Mesenchymal stem cell (in vitro differentiated cells and primary cell): ENCODE data around the gene CEBPZ.

Experiments
- DNase-seq: peaks from one replicate; pipeline ENCODE4 v3.0.0-alpha.2; 2013
- H2AFZ ChIP-seq: one replicate; pipeline ENCODE4 v1.6.1; 2013; ENCODE audit warnings: low read depth, mild to moderate bottlenecking, control low read depth, inconsistent platforms, low read length, moderate library complexity
- H2AK5ac ChIP-seq: 2 replicates; pipeline ENCODE4 v1.6.1; 2013; ENCODE audit warnings: low read length, moderate library complexity, mild to moderate bottlenecking, inconsistent platforms; ENCODE audit not compliant: severe bottlenecking
- H2BK120ac ChIP-seq: one replicate; pipeline ENCODE4 v1.6.1; 2013; ENCODE audit warnings: low read depth, mild to moderate bottlenecking, inconsistent platforms, low read length, moderate library complexity
- H2BK12ac ChIP-seq, 2 experiments: one replicate each; pipeline ENCODE4 v1.6.1; 2013; ENCODE audit warnings: inconsistent platforms in 2 of 2, low read length in 2 of 2, mild to moderate bottlenecking in 2 of 2, moderate library complexity in 2 of 2, control low read depth in 1 of 2
- H2BK15ac ChIP-seq: one replicate; pipeline ENCODE4 v1.6.1; 2013; ENCODE audit warnings: mild to moderate bottlenecking, low read depth, inconsistent platforms; ENCODE audit not compliant: poor library complexity, severe bottlenecking
- H2BK5ac ChIP-seq: 2 replicates; pipeline ENCODE4 v1.6.1; 2013; ENCODE audit warnings: low read depth, mild to moderate bottlenecking, low read length, control low read depth, inconsistent platforms; ENCODE audit not compliant: poor library complexity, severe bottlenecking
- H3K14ac ChIP-seq, 2 experiments: one replicate each; pipeline ENCODE4 v1.6.1; 2013; ENCODE audit warnings: inconsistent platforms in 2 of 2, low read length in 2 of 2, control low read depth in 1 of 2, mild to moderate bottlenecking in 1 of 2, moderate library complexity in 1 of 2
- H3K18ac ChIP-seq, 2 experiments: one replicate each; pipeline ENCODE4 v1.6.1; 2013; ENCODE audit warnings: inconsistent platforms in 2 of 2, low read length in 2 of 2, control low read depth in 1 of 2, low read depth in 1 of 2, mild to moderate bottlenecking in 1 of 2
- H3K23ac ChIP-seq, 2 experiments: one replicate each; pipeline ENCODE4 v1.6.1; 2013; ENCODE audit warnings: inconsistent platforms in 2 of 2, low read length in 2 of 2, mild to moderate bottlenecking in 2 of 2, moderate library complexity in 2 of 2, control low read depth in 1 of 2
- H3K27ac ChIP-seq: 2 replicates; pipeline ENCODE4 v1.5.1; 2013; ENCODE audit warnings: mild to moderate bottlenecking, moderate library complexity, low read length, control low read depth, inconsistent platforms; ENCODE audit not compliant: poor library complexity, severe bottlenecking
- H3K27me3 ChIP-seq, 2 experiments: 2 replicates each; pipeline versions ENCODE4 v1.6.1 to v1.7.0; 2013; ENCODE audit warnings: low read length in 2 of 2, mild to moderate bottlenecking in 2 of 2, moderate library complexity in 2 of 2, control low read depth in 1 of 2, inconsistent platforms in 1 of 2; ENCODE audit not compliant: control insufficient read depth in 1 of 2, insufficient read depth in 1 of 2
- H3K36me3 ChIP-seq, 2 experiments: 2 replicates each; pipeline versions ENCODE4 v1.6.1 to v1.7.0; 2013; ENCODE audit warnings: low read length in 2 of 2, control low read depth in 1 of 2, inconsistent platforms in 1 of 2, low read depth in 1 of 2, mild to moderate bottlenecking in 1 of 2; ENCODE audit not compliant: insufficient read depth in 2 of 2, control insufficient read depth in 1 of 2
- H3K4ac ChIP-seq, 2 experiments: one replicate each; pipeline ENCODE4 v1.6.1; 2013; ENCODE audit warnings: inconsistent platforms in 2 of 2, low read length in 2 of 2, mild to moderate bottlenecking in 2 of 2, moderate library complexity in 2 of 2, control low read depth in 1 of 2, low read depth in 1 of 2
- H3K4me1 ChIP-seq: 2 replicates; pipeline ENCODE4 v1.6.1; 2013; ENCODE audit warnings: low read depth, low read length, control low read depth; ENCODE audit not compliant: control insufficient read depth, insufficient read depth
- H3K4me2 ChIP-seq: 2 replicates; pipeline ENCODE4 v1.6.1; 2013; ENCODE audit warnings: low read length, mild to moderate bottlenecking, inconsistent platforms; ENCODE audit not compliant: poor library complexity, severe bottlenecking
- H3K4me3 ChIP-seq, 2 experiments: 2 replicates each; pipeline versions ENCODE4 v1.5.1 to v1.7.0; 2013; ENCODE audit warnings: low read length in 2 of 2, mild to moderate bottlenecking in 2 of 2, control low read depth in 1 of 2, low read depth in 1 of 2; ENCODE audit not compliant: insufficient read depth in 1 of 2
- H3K79me1 ChIP-seq: replicated peaks from 2 replicates; pipeline ENCODE4 v1.6.1; 2013; ENCODE audit warnings: mild to moderate bottlenecking, control low read depth, low read length, inconsistent platforms; ENCODE audit not compliant: poor library complexity, severe bottlenecking
- H3K9ac ChIP-seq: 2 replicates; pipeline ENCODE4 v1.7.0; 2013; ENCODE audit warnings: mild to moderate bottlenecking, low read length, moderate library complexity
- H3K9me3 ChIP-seq: 2 replicates; pipeline ENCODE4 v1.7.0; 2013; ENCODE audit warnings: mild to moderate bottlenecking, low read length; ENCODE audit not compliant: control insufficient read depth
- H4K8ac ChIP-seq: one replicate; pipeline ENCODE4 v1.6.1; 2013; ENCODE audit warnings: inconsistent platforms, mild to moderate bottlenecking, low read length, moderate library complexity
- H4K91ac ChIP-seq: one replicate; pipeline ENCODE4 v1.6.1; 2013; ENCODE audit warnings: mild to moderate bottlenecking, low read length, inconsistent platforms
- WGBS: methylation state at CpG from one replicate; pipeline ENCODE4 v1.1.7; 2013; ENCODE audit warnings: mixed read lengths; 5-methylcytosine and 5-hydroxymethylcytosine counted together

Gene CEBPZ

DNA sequence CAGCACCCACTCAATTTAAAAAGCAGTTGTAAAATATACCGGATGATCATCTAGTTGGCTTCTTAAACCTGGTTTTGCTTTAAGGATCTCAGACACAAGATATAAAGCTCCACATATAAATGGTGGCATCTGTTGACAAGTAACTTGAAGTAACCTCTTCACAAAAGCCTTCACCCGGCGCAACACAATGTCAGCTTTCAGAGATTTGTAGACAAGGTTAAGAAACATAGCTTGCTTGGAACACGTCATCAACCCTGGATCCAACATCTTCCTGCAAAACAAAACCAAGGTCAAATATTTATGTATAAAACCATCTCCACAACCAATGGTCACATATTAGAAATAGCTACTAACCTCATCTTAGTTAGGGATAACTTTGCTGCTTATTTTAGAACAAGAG, 8.3 kb downstream of the CEBPZ start:
- Histone ChIP-seq H3K23ac (no peak overlapping the region), H3K18ac (no peak overlapping the region), H3K4me3 (no peak overlapping the region), H4K91ac (no peak overlapping the region), H3K14ac (no peak overlapping the region), H4K8ac (no peak overlapping the region), H3K9ac (no peak overlapping the region), H3K4me2 (no peak overlapping the region), H2BK15ac (no peak overlapping the region), H2BK120ac (no peak overlapping the region), H3K27me3 (no peaks in the 10 kb centered on the region), H3K36me3 (peaks cover 10 to 77% of the 10 kb centered on the region in 2 experiments), H3K4ac (no peak overlapping the region), H2AK5ac (no peak overlapping the region), H3K27ac (no peak overlapping the region), H2AFZ (no peak overlapping the region), H3K9me3 (no peaks in the 10 kb centered on the region), H2BK5ac (no peak overlapping the region), H3K79me1 (peaks cover 16% of the 10 kb centered on the region), H2BK12ac (no peak overlapping the region), H3K4me1 (no peaks in the 10 kb centered on the region)
- no peak for DNase-seq
- 97% methylated on average over 4 of the region's 4 CpGs for WGBS

DNA sequence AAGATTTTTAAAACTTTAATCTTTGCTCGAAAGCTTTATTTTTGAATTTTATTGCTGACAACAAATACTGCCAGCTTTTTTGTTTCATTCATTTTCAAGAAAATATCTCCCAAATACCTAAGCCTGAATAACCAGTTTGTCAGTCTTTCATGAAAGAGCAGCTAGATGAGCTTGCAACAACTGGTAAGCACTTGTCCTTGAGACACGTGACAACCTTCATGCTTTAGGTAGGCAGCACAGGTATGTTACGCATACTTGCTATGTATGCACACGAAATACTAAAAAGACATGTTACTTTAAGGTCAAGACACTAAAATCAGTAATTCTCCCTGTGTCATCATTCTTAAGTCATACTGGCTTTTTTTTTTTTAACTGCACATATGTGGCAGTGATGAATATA, 12.3 kb downstream of the CEBPZ start:
- DNase-seq = no peak
- Histone ChIP-seq H3K4me2 (no peak overlapping the region), H3K79me1 (peaks cover 16% of the 10 kb centered on the region), H2AK5ac (no peak overlapping the region), H3K23ac (no peak overlapping the region), H3K36me3 (peaks cover 11 to 90% of the 10 kb centered on the region in 2 experiments), H3K4ac (no peak overlapping the region), H2BK120ac (no peak overlapping the region), H2BK5ac (no peak overlapping the region), H3K27ac (no peak overlapping the region), H2AFZ (no peak overlapping the region), H4K8ac (no peak overlapping the region), H3K4me1 (no peaks in the 10 kb centered on the region), H3K4me3 (no peak overlapping the region), H3K18ac (no peak overlapping the region), H3K9ac (no peak overlapping the region), H3K27me3 (no peaks in the 10 kb centered on the region), H4K91ac (no peak overlapping the region), H2BK12ac (no peak overlapping the region), H2BK15ac (no peak overlapping the region), H3K14ac (no peak overlapping the region), H3K9me3 (no peaks in the 10 kb centered on the region)
- over 99% methylated on average over 4 of the region's 4 CpGs for WGBS

DNA sequence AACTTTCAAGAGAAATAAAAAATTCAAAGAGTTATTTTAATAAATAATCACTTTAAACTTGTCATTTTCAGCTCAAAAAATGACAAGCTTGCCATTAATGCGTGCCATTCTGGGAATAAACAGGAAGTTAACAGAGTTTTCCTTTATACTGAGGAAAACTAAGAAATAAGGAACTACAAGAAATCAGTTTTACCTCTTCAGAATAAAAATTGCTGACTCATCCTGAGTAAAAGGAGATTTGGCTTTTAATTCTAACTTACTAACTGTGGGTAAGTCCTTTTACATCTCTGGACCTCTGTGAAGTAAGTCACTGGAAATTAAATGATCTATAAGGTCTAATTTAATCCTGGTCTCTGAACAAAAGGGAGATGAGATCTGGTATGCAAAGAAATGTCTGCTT, 16.1 kb downstream of the CEBPZ start:
- WGBS = no CpG with 5 or more reads among the region's 1 CpG
- H2BK120ac ChIP-seq = no peak overlapping the region
- H3K18ac ChIP-seq = no peak overlapping the region

DNA sequence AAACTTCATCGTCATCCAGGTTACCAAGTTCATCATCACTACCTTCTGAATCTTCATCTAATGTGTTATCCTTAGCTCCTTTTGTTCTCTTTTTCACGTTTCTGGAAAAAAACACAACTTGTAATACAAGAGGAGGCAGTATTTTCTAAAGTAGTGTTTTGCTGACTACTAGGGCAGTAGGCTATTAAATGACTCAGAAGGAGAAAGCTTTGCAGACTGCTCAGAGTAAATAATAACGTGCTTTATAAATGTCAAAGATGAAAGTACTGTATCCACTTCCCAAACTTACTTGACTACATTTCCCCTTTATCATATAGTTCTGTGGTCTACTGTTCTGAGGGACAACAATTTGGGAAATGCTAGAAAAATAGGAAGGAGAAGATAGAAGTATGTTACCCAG, 19.5 kb downstream of the CEBPZ start:
- 93% methylated on average over 2 of the region's 3 CpGs for WGBS

More for the DNA sequence above, 16.1 kb downstream of the CEBPZ start:
- Histone ChIP-seq H3K27me3 (no peaks in the 10 kb centered on the region), H3K4me2 (no peak overlapping the region), H3K4ac (no peak overlapping the region), H3K9me3 (no peaks in the 10 kb centered on the region), H3K4me1 (peaks cover 2% of the 10 kb centered on the region), H4K91ac (no peak overlapping the region), H2AK5ac (no peak overlapping the region), H2BK15ac (no peak overlapping the region), H2AFZ (no peak overlapping the region), H2BK5ac (no peak overlapping the region), H3K36me3 (peaks cover 8 to 90% of the 10 kb centered on the region in 2 experiments), H3K14ac (no peak overlapping the region), H3K9ac (peak overlapping the region; percentile 55), H3K4me3 (no peak overlapping the region), H4K8ac (no peak overlapping the region), H2BK12ac (no peak overlapping the region), H3K27ac (no peak overlapping the region), H3K23ac (no peak overlapping the region), H3K79me1 (peaks cover 8% of the 10 kb centered on the region)
- DNase-seq = no peak

More for the DNA sequence above, 19.5 kb downstream of the CEBPZ start:
- Histone ChIP-seq H3K23ac (no peak overlapping the region), H2BK12ac (no peak overlapping the region), H3K4me1 (peaks cover 2% of the 10 kb centered on the region), H3K27ac (peak overlapping the region; percentile 72), H3K9ac (no peak overlapping the region), H3K9me3 (peaks cover 20% of the 10 kb centered on the region), H3K4me2 (no peak overlapping the region), H3K4ac (no peak overlapping the region), H2BK15ac (no peak overlapping the region), H3K4me3 (no peak overlapping the region), H3K18ac (no peak overlapping the region), H3K36me3 (peaks cover 5 to 97% of the 10 kb centered on the region in 2 experiments), H3K14ac (no peak overlapping the region), H2BK5ac (no peak overlapping the region), H2AFZ (no peak overlapping the region), H2BK120ac (no peak overlapping the region), H3K79me1 (peaks cover 5% of the 10 kb centered on the region), H2AK5ac (no peak overlapping the region), H4K91ac (no peak overlapping the region), H3K27me3 (no peaks in the 10 kb centered on the region), H4K8ac (no peak overlapping the region)
- DNase-seq = no peak
